Nephron (organoid): ENCODE measurements around the gene CELF2.
"Not testable (repeated sequence)": the region's sequence is repeated elsewhere in the genome, so short reads cannot be mapped to it uniquely, and the experiment has no call there.

ENCODE experiments used
- H3K27ac Mint-ChIP-seq, 3 experiments: 2 replicates each; pipeline ENCODE4 v1.8.0; 2020; ENCODE audit warnings: mixed read lengths in 3 of 3, mild to moderate bottlenecking in 2 of 3, moderate library complexity in 1 of 3
- H3K27me3 Mint-ChIP-seq: 2 replicates; pipeline ENCODE4 v1.8.0; 2021; ENCODE audit warnings: low read depth, mild to moderate bottlenecking, moderate library complexity, mixed read lengths
- H3K36me3 Mint-ChIP-seq: 2 replicates; pipeline ENCODE4 v1.8.0; 2020; ENCODE audit warnings: low read depth, mixed read lengths
- H3K4me1 Mint-ChIP-seq: 2 replicates; pipeline ENCODE4 v1.8.0; 2020; ENCODE audit warnings: mixed read lengths
- H3K4me3 Mint-ChIP-seq, 3 experiments: 2 replicates each; pipeline ENCODE4 v1.8.0; 2020; ENCODE audit warnings: mild to moderate bottlenecking in 3 of 3, mixed read lengths in 3 of 3, moderate library complexity in 2 of 3
- H3K9me3 Mint-ChIP-seq: 2 replicates; pipeline ENCODE4 v1.8.0; 2020; ENCODE audit warnings: mixed read lengths
- CTCF ChIP-seq, 3 experiments: fragments of 200-600 bp; sonication (generic); IDR thresholded peaks; one replicate each; pipeline ENCODE4 v1.5.0; 2021; ENCODE audit warnings: antibody characterized with exemption in 3 of 3; ENCODE audit not compliant: unreplicated experiment in 3 of 3

Gene CELF2

GRCh38 chr10:11357439-11357838 is 339.8 kb downstream of the CELF2 start:
- Mint-ChIP-seq H3K27ac (peak overlapping the region in 1 of 3 experiments; percentile 17), H3K27me3 (peaks cover 9% of the 10 kb centered on the region), H3K4me3 (no peak overlapping the region), H3K4me1 (peaks cover 27% of the 10 kb centered on the region), H3K36me3 (no peaks in the 10 kb centered on the region), H3K9me3 (peaks cover 7% of the 10 kb centered on the region)
- no peak for TF ChIP-seq CTCF (IDR thresholded peaks at IDR 0.05; ENCODE audit: unreplicated experiment in 3 of 3)

- peaks cover 9% of the 10 kb centered on the region for H3K27me3 Mint-ChIP-seq
- H3K27ac Mint-ChIP-seq, result no peak overlapping the region
- no peaks in the 10 kb centered on the region for H3K36me3 Mint-ChIP-seq
- H3K4me3 Mint-ChIP-seq, result no peak overlapping the region
- peaks cover 27% of the 10 kb centered on the region for H3K4me1 Mint-ChIP-seq
- TF ChIP-seq CTCF (IDR thresholded peaks at IDR 0.05; ENCODE audit: unreplicated experiment in 3 of 3), result no peak
- peaks cover 7% of the 10 kb centered on the region for H3K9me3 Mint-ChIP-seq
Measured at GRCh38 chr10:11358011-11358410, 340.3 kb downstream of the CELF2 start.

- Mint-ChIP-seq H3K27me3 (peaks cover 7% of the 10 kb centered on the region), H3K4me3 (no peak overlapping the region), H3K4me1 (peaks cover 27% of the 10 kb centered on the region), H3K36me3 (no peaks in the 10 kb centered on the region), H3K27ac (peak overlapping the region in 1 of 3 experiments; percentile 26), H3K9me3 (peaks cover 7% of the 10 kb centered on the region)
- no peak for TF ChIP-seq CTCF (IDR thresholded peaks at IDR 0.05; ENCODE audit: unreplicated experiment in 3 of 3)
Measured at GRCh38 chr10:11358923-11359575, 341.4 kb downstream of the CELF2 start.

GRCh38 chr10:11359869-11360268 is 342.2 kb downstream of the CELF2 start:
- no peak for TF ChIP-seq CTCF (IDR thresholded peaks at IDR 0.05; ENCODE audit: unreplicated experiment in 3 of 3)
- Mint-ChIP-seq H3K4me3 (no peak overlapping the region), H3K4me1 (peaks cover 27% of the 10 kb centered on the region), H3K9me3 (peaks cover 7% of the 10 kb centered on the region), H3K27ac (peak overlapping the region in 1 of 3 experiments; percentile 26), H3K27me3 (peaks cover 4% of the 10 kb centered on the region), H3K36me3 (no peaks in the 10 kb centered on the region)

- H3K27ac Mint-ChIP-seq, result no peak overlapping the region
- no peak overlapping the region for H3K4me3 Mint-ChIP-seq
- H3K27me3 Mint-ChIP-seq, result peaks cover 9% of the 10 kb centered on the region
- peaks cover 12% of the 10 kb centered on the region for H3K4me1 Mint-ChIP-seq
- TF ChIP-seq CTCF (IDR thresholded peaks at IDR 0.05; ENCODE audit: unreplicated experiment in 3 of 3), result no peak
- no peaks in the 10 kb centered on the region for H3K36me3 Mint-ChIP-seq
- H3K9me3 Mint-ChIP-seq, result peaks cover 14% of the 10 kb centered on the region
Measured at GRCh38 chr10:11363497-11363896, 345.8 kb downstream of the CELF2 start.

- no peaks in the 10 kb centered on the region for H3K36me3 Mint-ChIP-seq
- no peak overlapping the region for H3K27ac Mint-ChIP-seq
- peaks cover 16% of the 10 kb centered on the region for H3K9me3 Mint-ChIP-seq
- H3K27me3 Mint-ChIP-seq, result peaks cover 8% of the 10 kb centered on the region
- no peak overlapping the region for H3K4me3 Mint-ChIP-seq
- no peak for TF ChIP-seq CTCF (IDR thresholded peaks at IDR 0.05; ENCODE audit: unreplicated experiment in 3 of 3)
- H3K4me1 Mint-ChIP-seq, result peaks cover 12% of the 10 kb centered on the region
Measured at GRCh38 chr10:11364241-11364640, 346.6 kb downstream of the CELF2 start.

GRCh38 chr10:11366889-11367288 is 349.2 kb downstream of the CELF2 start:
- H3K9me3 Mint-ChIP-seq, result peaks cover 14% of the 10 kb centered on the region
- not testable (repeated sequence) for H3K36me3 Mint-ChIP-seq, H3K27me3 Mint-ChIP-seq, H3K27ac Mint-ChIP-seq, H3K4me3 Mint-ChIP-seq, H3K4me1 Mint-ChIP-seq
